Measurements from ENCODE around the gene TSHZ2.
"Not testable (repeated sequence)": the region's sequence is repeated elsewhere in the genome, so short reads cannot be mapped to it uniquely, and the experiment has no call there.

The TSHZ2 gene

GRCh38 chr20:53001498-53002301, 29.5 kb downstream of the TSHZ2 start:
- DNase-seq: no peak

GRCh38 chr20:53002786-53003185, 30.6 kb downstream of the TSHZ2 start:
- no peak for DNase-seq

- DNase-seq: no peak
These were observed 31.4 kb downstream of the TSHZ2 start for GRCh38 chr20:53003420-53004154.

GRCh38 chr20:53004267-53004813, 32.2 kb downstream of the TSHZ2 start:
- no peak for DNase-seq

- DNase-seq: no peak
These were observed 38.0 kb downstream of the TSHZ2 start for GRCh38 chr20:53009979-53010735.

- DNase-seq: no peak
These were observed 39.5 kb downstream of the TSHZ2 start for GRCh38 chr20:53011640-53012039.

GRCh38 chr20:53013183-53013582, 41.0 kb downstream of the TSHZ2 start:
- no peak for DNase-seq

- no peak for DNase-seq
These were observed 41.7 kb downstream of the TSHZ2 start for GRCh38 chr20:53013847-53014246.

GRCh38 chr20:53016071-53016470, 43.9 kb downstream of the TSHZ2 start:
- DNase-seq: no peak

GRCh38 chr20:53016534-53017042, 44.4 kb downstream of the TSHZ2 start:
- DNase-seq: no peak

- no peak for DNase-seq
These were observed 45.0 kb downstream of the TSHZ2 start for GRCh38 chr20:53017206-53017605.

- DNase-seq: no peak
These were observed 47.3 kb downstream of the TSHZ2 start for GRCh38 chr20:53019464-53019863.

GRCh38 chr20:53020376-53020775, 48.2 kb downstream of the TSHZ2 start:
- no peak for DNase-seq

GRCh38 chr20:53020834-53021233, 48.7 kb downstream of the TSHZ2 start:
- no peak for DNase-seq

- no peak for DNase-seq
These were observed 49.8 kb downstream of the TSHZ2 start for GRCh38 chr20:53021934-53022333.

GRCh38 chr20:53023732-53024520, 51.8 kb downstream of the TSHZ2 start:
- no peak for DNase-seq

- not testable (repeated sequence) for DNase-seq
These were observed 52.5 kb downstream of the TSHZ2 start for GRCh38 chr20:53024653-53025052.

- DNase-seq: no peak
These were observed 54.9 kb downstream of the TSHZ2 start for GRCh38 chr20:53027089-53027488.

GRCh38 chr20:53028337-53029007, 56.3 kb downstream of the TSHZ2 start:
- DNase-seq: no peak

- DNase-seq: no peak
These were observed 57.9 kb downstream of the TSHZ2 start for GRCh38 chr20:53030061-53030460.

- DNase-seq: no peak
These were observed 59.9 kb downstream of the TSHZ2 start for GRCh38 chr20:53032046-53032445.

Measured in SHP77 treated with DMSO at 0.1 percent for 48 hours (cell line).